K562 (cell line): Measurements from ENCODE around the gene FKBP8. TPM values are rescaled to one million over a fixed set of nuclear protein-coding genes. Genes with fewer than 3 reads are reported as not detected.

Experiments
- ADNP ChIP-seq: fragments of 200-800 bp; sonication (Bioruptor generic); IDR thresholded peaks from 2 replicates; pipeline ENCODE4 v1.6.1; 2016; ENCODE audit warnings: missing genetic modification characterization, missing compliant biosample characterization
- BACH1 ChIP-seq: fragments of 200-800 bp; sonication (Bioruptor generic); IDR thresholded peaks from 2 replicates; pipeline ENCODE4 v1.6.1; 2016; ENCODE audit warnings: missing genetic modification characterization, missing compliant biosample characterization
- CREBBP ChIP-seq: IDR thresholded peaks from one replicate; pipeline ENCODE4 v1.6.1; 2012; ENCODE audit warnings: low read depth, mild to moderate bottlenecking, control low read depth, inconsistent platforms, low read length
- FOS ChIP-seq: IDR thresholded peaks from 3 replicates; pipeline ENCODE4 v1.6.1; 2011; ENCODE audit not compliant: insufficient read length; ENCODE audit errors: extremely low read depth
- HDAC6 ChIP-seq: IDR thresholded peaks from 2 replicates; pipeline ENCODE4 v1.6.1; 2012; ENCODE audit warnings: low read depth, mild to moderate bottlenecking, control low read depth, inconsistent platforms, low read length, moderate library complexity
- HSF4 ChIP-seq: fragments of 250-450 bp; sonication (Bioruptor Pico); IDR thresholded peaks from 2 replicates; pipeline ENCODE4 v2.1.2; 2022; ENCODE audit warnings: mild to moderate bottlenecking, moderate library complexity, borderline replicate concordance
- IRF2 ChIP-seq: sonication (generic); formaldehyde crosslinking; IDR thresholded peaks from 2 replicates; pipeline ENCODE4 v1.8.1; 2022; ENCODE audit warnings: mild to moderate bottlenecking, missing genetic modification reagents
- MEF2A ChIP-seq: IDR thresholded peaks from 2 replicates; pipeline ENCODE4 v1.6.1; 2011; ENCODE audit warnings: low read depth, mild to moderate bottlenecking, low read length, moderate library complexity; ENCODE audit not compliant: control insufficient read depth
- NEUROD1 ChIP-seq: fragments of 150-350 bp; IDR thresholded peaks from 2 replicates; pipeline ENCODE4 v1.6.1; 2014; ENCODE audit warnings: borderline replicate concordance, low read length, low read depth; ENCODE audit not compliant: partially characterized antibody
- OTX1 ChIP-seq: fragments of 450-650 bp; formaldehyde crosslinking; IDR thresholded peaks from 2 replicates; pipeline ENCODE4 v1.4.0; 2022; ENCODE audit warnings: mild to moderate bottlenecking
- PHF20 ChIP-seq: fragments of 450-650 bp; IDR thresholded peaks from 2 replicates; pipeline ENCODE4 v1.6.1; 2018; ENCODE audit not compliant: partially characterized antibody
- PML ChIP-seq: IDR thresholded peaks from 2 replicates; pipeline ENCODE4 v1.6.1; 2012; ENCODE audit warnings: low read length, inconsistent platforms
- POLR2B ChIP-seq: fragments of 450-650 bp; IDR thresholded peaks from 2 replicates; pipeline ENCODE4 v1.6.1; 2018; ENCODE audit warnings: low read depth; ENCODE audit not compliant: partially characterized antibody
- POLR3A ChIP-seq: IDR thresholded peaks from 2 replicates; pipeline ENCODE4 v1.6.1; 2011; ENCODE audit warnings: borderline replicate concordance, mild to moderate bottlenecking, moderate library complexity; ENCODE audit not compliant: insufficient read length, insufficient read depth; ENCODE audit errors: extremely low read depth
- RBBP5 ChIP-seq: fragments of 200-600 bp; sonication (generic); IDR thresholded peaks from 2 replicates; pipeline ENCODE4 v1.6.1; 2012; ENCODE audit warnings: borderline replicate concordance, mild to moderate bottlenecking, low read length, control low read depth, inconsistent platforms; ENCODE audit not compliant: insufficient read depth, poor library complexity, severe bottlenecking
- RBM22 ChIP-seq: fragments of 200-400 bp; formaldehyde crosslinking; IDR thresholded peaks from 2 replicates; pipeline ENCODE4 v1.6.1; 2018; ENCODE audit warnings: low read length, low read depth; ENCODE audit not compliant: poor library complexity, severe bottlenecking
- SIN3A ChIP-seq, 2 experiments: fragments of 150-350 bp in 1 of 2; IDR thresholded peaks; 2 replicates each; pipeline ENCODE4 v1.6.1; 2011 to 2016; ENCODE audit warnings: borderline replicate concordance in 2 of 2, low read depth in 2 of 2, low read length in 2 of 2, mild to moderate bottlenecking in 2 of 2, moderate library complexity in 2 of 2; ENCODE audit not compliant: control insufficient read depth in 1 of 2
- SIX5 ChIP-seq, 2 experiments: IDR thresholded peaks; 2 replicates each; pipeline ENCODE4 v1.6.1; 2011; ENCODE audit warnings: low read length in 2 of 2, borderline replicate concordance in 1 of 2, low read depth in 1 of 2, mild to moderate bottlenecking in 1 of 2, moderate library complexity in 1 of 2; ENCODE audit not compliant: insufficient read depth in 1 of 2
- SMAD2 ChIP-seq: fragments of 150-350 bp; IDR thresholded peaks from 2 replicates; pipeline ENCODE4 v1.6.1; 2014; ENCODE audit warnings: low read depth, mild to moderate bottlenecking, low read length
- TCFL5 ChIP-seq: fragments of 250-450 bp; sonication (Bioruptor Pico); conservative IDR thresholded peaks from 2 replicates; pipeline ENCODE4 v1.6.1; 2021; ENCODE audit warnings: mild to moderate bottlenecking, moderate library complexity, matching md5 sums
- TSC22D4 ChIP-seq: fragments of 450-650 bp; IDR thresholded peaks from 2 replicates; pipeline ENCODE4 v1.6.1; 2016; ENCODE audit warnings: missing genetic modification characterization, missing biosample characterization, control low read depth
- U2AF1 ChIP-seq: fragments of 200-400 bp; formaldehyde crosslinking; optimal IDR thresholded peaks from 2 replicates; pipeline ENCODE3; 2017; ENCODE audit warnings: mild to moderate bottlenecking, low read depth, low read length, moderate library complexity
- ZNF133 ChIP-seq: fragments of 250-450 bp; sonication (Bioruptor Pico); IDR thresholded peaks from 2 replicates; pipeline ENCODE4 v1.4.0; 2020; ENCODE audit warnings: mild to moderate bottlenecking
- ZNF311 ChIP-seq: fragments of 250-450 bp; sonication (Bioruptor Pico); IDR thresholded peaks from 2 replicates; pipeline ENCODE4 v1.4.0; 2020; ENCODE audit warnings: mild to moderate bottlenecking, moderate library complexity
- ZNF830 ChIP-seq: fragments of 250-450 bp; sonication (Bioruptor Pico); IDR thresholded peaks from 2 replicates; pipeline ENCODE4 v1.5.0; 2021; ENCODE audit warnings: mild to moderate bottlenecking
- polyA plus RNA-seq, 8 experiments: library from polyadenylated mRNA; depleted of rRNA in 4 of 8; stranded (reverse) in 5 of 8; unstranded in 3 of 8; fragments of >200 nt; fragmentation: Nextera tagmentation in 2 of 8; fragmentation: Illumina TruSeq in 1 of 8; extraction: Ambion mirVana in 2 of 8; extraction: Trizol in 1 of 8; gene quantifications; 2 replicates each; pipeline versions ENCODE4 v1.2.1 to v1.2.3, GENCODE V29; 2011 to 2014; ENCODE audit warnings: inconsistent platforms in 1 of 8, missing spikeins in 1 of 8
- total RNA-seq, 7 experiments: library from RNA; depleted of rRNA in 6 of 7; stranded (reverse); fragments of >200 nt in 6 of 7; fragmentation: Illumina TruSeq in 2 of 7; extraction: Trizol in 2 of 7; gene quantifications; 2 replicates each; pipeline versions ENCODE4 v1.2.1 to v1.2.3, GENCODE V29; 2011 to 2021; ENCODE audit warnings: low replicate concordance in 1 of 7
- TF ChIP-seq, protein P1 (sequence below): fragments of 450-650 bp; IDR thresholded peaks from 2 replicates; pipeline ENCODE4 v1.6.1; 2018; ENCODE audit warnings: mild to moderate bottlenecking, low read depth; ENCODE audit not compliant: partially characterized antibody
- TF ChIP-seq, protein P2 (sequence below): sonication (generic); formaldehyde crosslinking; IDR thresholded peaks from 2 replicates; pipeline ENCODE4 v1.8.0; 2022; ENCODE audit warnings: missing genetic modification reagents, mild to moderate bottlenecking, borderline replicate concordance

The FKBP8 gene
- total and polyA plus RNA-seq, 9 of the 15 experiments (the other 6 are each of a cell fraction or from before 2014, with no cell fraction given) = 0.46 to 236 (median 104) TPM

DNA sequence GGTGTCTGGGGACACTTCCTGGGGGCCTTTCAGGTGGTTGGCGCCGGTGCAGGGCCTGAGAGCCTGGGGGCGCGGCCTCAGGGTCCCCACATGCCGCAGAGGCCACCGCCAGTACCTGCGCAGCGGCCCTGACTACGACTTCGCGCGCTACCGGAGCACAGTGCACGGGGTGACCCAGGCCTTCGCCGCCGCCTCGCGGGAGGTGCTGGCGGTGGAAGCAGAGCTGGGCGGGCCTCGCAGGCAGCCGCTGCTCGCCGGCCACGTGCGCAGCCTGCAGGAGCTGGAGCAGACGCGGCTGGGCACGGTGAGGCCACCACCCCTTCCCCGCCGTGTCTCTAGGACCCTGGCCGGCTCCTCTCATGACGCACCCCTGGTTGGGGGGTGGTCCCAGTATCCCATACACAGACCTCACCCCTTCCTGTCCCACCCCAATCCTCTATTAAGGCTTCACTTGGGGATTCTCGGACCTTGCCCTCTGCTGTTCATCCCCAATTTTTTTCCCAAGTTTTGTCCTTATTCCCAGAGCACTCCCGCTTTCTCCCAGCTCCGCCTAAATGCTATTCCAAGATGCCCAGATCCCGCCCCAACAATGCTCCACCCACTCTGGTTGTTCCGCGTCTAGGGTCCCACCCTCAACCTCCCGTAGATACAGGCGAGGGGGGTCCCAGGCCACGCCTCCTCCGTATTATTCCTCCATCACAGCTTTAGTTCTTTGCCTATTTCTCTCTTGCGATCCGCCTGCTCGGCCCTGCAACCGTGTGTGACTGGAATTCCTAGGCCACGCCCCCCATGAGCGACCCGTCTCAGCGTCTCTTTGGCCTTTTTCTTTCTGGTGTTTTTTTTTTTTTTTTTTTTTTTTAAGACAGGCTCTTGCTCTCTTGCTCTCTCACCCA lies 46.3 kb upstream of the FKBP8 start (continued):
- TF ChIP-seq OTX1 (no peak), HSF4 (CRISPR knock-in tag) (no peak), PHF20 (peak; percentile 50), U2AF1 (peak; percentile 34), POLR2B (no peak), SIX5 (IDR thresholded peaks at IDR 0.05; ENCODE audit: borderline replicate concordance in 1 of 2, insufficient read depth in 1 of 2, low read depth in 1 of 2, low read length in 2 of 2) (no peak), TSC22D4 (no peak), IRF2 (no peak), RBBP5 (no peak), ZNF830 (CRISPR knock-in tag) (no peak), NEUROD1 (peak; percentile 23), MEF2A (no peak), SMAD2 (no peak), POLR3A (no peak), PML (no peak), CREBBP (no peak), BACH1 (tag) (no peak), TCFL5 (CRISPR knock-in tag) (no peak), ZNF133 (CRISPR knock-in tag) (no peak), SIN3A (IDR thresholded peaks at IDR 0.05; ENCODE audit: borderline replicate concordance in 2 of 2, control insufficient read depth in 1 of 2, low read depth in 2 of 2, low read length in 2 of 2) (peak in 1 of 2 experiments; percentile 96; a peak in 1 of 4 replicates), RBM22 (peak; percentile 32), ZNF311 (CRISPR knock-in tag) (no peak), ADNP (tag) (no peak), HDAC6 (no peak), FOS (no peak)
- TF ChIP-seq, protein P1, sequence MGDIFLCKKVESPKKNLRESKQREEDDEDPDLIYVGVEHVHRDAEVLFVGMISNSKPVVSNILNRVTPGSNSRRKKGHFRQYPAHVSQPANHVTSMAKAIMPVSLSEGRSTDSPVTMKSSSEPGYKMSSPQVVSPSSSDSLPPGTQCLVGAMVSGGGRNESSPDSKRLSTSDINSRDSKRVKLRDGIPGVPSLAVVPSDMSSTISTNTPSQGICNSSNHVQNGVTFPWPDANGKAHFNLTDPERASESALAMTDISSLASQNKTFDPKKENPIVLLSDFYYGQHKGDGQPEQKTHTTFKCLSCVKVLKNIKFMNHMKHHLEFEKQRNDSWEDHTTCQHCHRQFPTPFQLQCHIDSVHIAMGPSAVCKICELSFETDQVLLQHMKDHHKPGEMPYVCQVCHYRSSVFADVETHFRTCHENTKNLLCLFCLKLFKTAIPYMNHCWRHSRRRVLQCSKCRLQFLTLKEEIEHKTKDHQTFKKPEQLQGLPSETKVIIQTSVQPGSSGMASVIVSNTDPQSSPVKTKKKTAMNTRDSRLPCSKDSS = peak; percentile 18
- TF ChIP-seq, protein P2, sequence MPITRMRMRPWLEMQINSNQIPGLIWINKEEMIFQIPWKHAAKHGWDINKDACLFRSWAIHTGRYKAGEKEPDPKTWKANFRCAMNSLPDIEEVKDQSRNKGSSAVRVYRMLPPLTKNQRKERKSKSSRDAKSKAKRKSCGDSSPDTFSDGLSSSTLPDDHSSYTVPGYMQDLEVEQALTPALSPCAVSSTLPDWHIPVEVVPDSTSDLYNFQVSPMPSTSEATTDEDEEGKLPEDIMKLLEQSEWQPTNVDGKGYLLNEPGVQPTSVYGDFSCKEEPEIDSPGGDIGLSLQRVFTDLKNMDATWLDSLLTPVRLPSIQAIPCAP = no peak
